ENCODE measurements around the gene CHST11. TPM values are rescaled to one million over a fixed set of nuclear protein-coding genes. Genes with fewer than 3 reads are reported as not detected.

CHST11 gene
- total and polyA plus RNA-seq, 10 of the 15 experiments (the other 5 are each of a cell fraction or from before 2014, with no cell fraction given) = 1.9 to 38.1 (median 17.2) TPM

- BruUV-seq (replicated peaks) = no TSS peak
- ChIA-PET POLR2A (interaction anchor here (2.7 kb wide), 1 partner anchor 10 kb away, joined by 9 read pairs; no protein-coding TSS in a partner anchor), RAD21 (ENCODE audit: unreplicated experiment) (no interaction called here), CTCF (interaction anchor here (1.4 to 2.2 kb wide), 3 partner anchors 9 to 10 kb away, joined by 3 to 6 read pairs (median 3); no protein-coding TSS in a partner anchor), SMC1A (ENCODE audit: uncharacterized antibody, unreplicated experiment) (interaction anchor here (0.6 to 1.8 kb wide), 4 partner anchors 10 to 157 kb away, joined by 3 to 4 read pairs (median 3); no protein-coding TSS in a partner anchor)
- Histone ChIP-seq H3K4me2 (ENCODE audit: control insufficient read depth, insufficient read depth) (no peak overlapping the region), H2AFZ (ENCODE audit: control insufficient read depth, low read depth, low read length) (no peak overlapping the region), H4K20me1 (ENCODE audit: control insufficient read depth, insufficient read depth) (no peaks in the 10 kb centered on the region), H3K4me1 (ENCODE audit: control insufficient read depth, insufficient read depth, low read length) (peaks cover 25% of the 10 kb centered on the region), H3K9me3 (replicated peaks; ENCODE audit: control insufficient read depth, insufficient read depth, low read length) (peaks cover 5% of the 10 kb centered on the region; the same call in 2 of the 3 replicates), H3K36me3 (ENCODE audit: control insufficient read depth in 2 of 2, insufficient read depth in 2 of 2, low read length in 1 of 2) (no peaks in the 10 kb centered on the region; a peak in 2 of 4 replicates), H3K27ac (ENCODE audit: control insufficient read depth, insufficient read depth) (no peak overlapping the region), H3K79me2 (ENCODE audit: control insufficient read depth, insufficient read depth, low read length) (peaks cover 44% of the 10 kb centered on the region), H3K4me3 (no peak overlapping the region), H3K9ac (ENCODE audit: control insufficient read depth, insufficient read depth, low read length) (no peak overlapping the region), H3K27me3 (replicated peaks in 1 of 2; ENCODE audit: control insufficient read depth in 2 of 2, insufficient read depth in 2 of 2, low read length in 1 of 2) (no peaks in the 10 kb centered on the region)
- intact Hi-C loops (cut with micrococcal nuclease; ENCODE audit: unreplicated experiment) (no loop called here), in situ Hi-C loops (cut with MboI) (no loop called here)
- WGBS (ENCODE audit: insufficient coverage, insufficient replicate concordance, low lambda C conversion rate, missing lambda C conversion rate) = 97% methylated on average over 2 of the region's 2 CpGs
- no peak for DNase-seq (ENCODE audit: low read depth, low spot score)
- ATAC-seq = no peak
- no peak for FAIRE-seq
- TF ChIP-seq PAX8 (IDR thresholded peaks at IDR 0.05) = no peak
Observed at GRCh38 chr12:104510145-104510872, 53.6 kb downstream of the CHST11 start.

GRCh38 chr12:104510873-104511440 is 54.2 kb downstream of the CHST11 start:
- in situ Hi-C loops (cut with MboI) (no loop called here), intact Hi-C loops (cut with micrococcal nuclease; ENCODE audit: unreplicated experiment) (no loop called here)
- FAIRE-seq (no peak), DNase-seq (ENCODE audit: low read depth, low spot score) (no peak), ATAC-seq (no peak)
- WGBS (ENCODE audit: insufficient coverage, insufficient replicate concordance, low lambda C conversion rate, missing lambda C conversion rate) = 79% methylated on average over 2 of the region's 2 CpGs
- Histone ChIP-seq H3K9ac (ENCODE audit: control insufficient read depth, insufficient read depth, low read length) (no peak overlapping the region), H3K36me3 (ENCODE audit: control insufficient read depth in 2 of 2, insufficient read depth in 2 of 2, low read length in 1 of 2) (no peaks in the 10 kb centered on the region; a peak in 2 of 4 replicates), H3K4me1 (ENCODE audit: control insufficient read depth, insufficient read depth, low read length) (peaks cover 20% of the 10 kb centered on the region), H3K4me3 (no peak overlapping the region), H3K9me3 (replicated peaks; ENCODE audit: control insufficient read depth, insufficient read depth, low read length) (peaks cover 5% of the 10 kb centered on the region; the same call in 2 of the 3 replicates), H3K27me3 (replicated peaks in 1 of 2; ENCODE audit: control insufficient read depth in 2 of 2, insufficient read depth in 2 of 2, low read length in 1 of 2) (no peaks in the 10 kb centered on the region), H4K20me1 (ENCODE audit: control insufficient read depth, insufficient read depth) (no peaks in the 10 kb centered on the region), H3K27ac (ENCODE audit: control insufficient read depth, insufficient read depth) (no peak overlapping the region), H2AFZ (ENCODE audit: control insufficient read depth, low read depth, low read length) (no peak overlapping the region), H3K4me2 (ENCODE audit: control insufficient read depth, insufficient read depth) (no peak overlapping the region), H3K79me2 (ENCODE audit: control insufficient read depth, insufficient read depth, low read length) (peaks cover 40% of the 10 kb centered on the region)
- ChIA-PET CTCF (interaction anchor here (1.8 to 2.2 kb wide), 2 partner anchors 10 to 11 kb away, joined by 3 to 6 read pairs; no protein-coding TSS in a partner anchor), RAD21 (ENCODE audit: unreplicated experiment) (no interaction called here), POLR2A (no interaction called here), SMC1A (ENCODE audit: uncharacterized antibody, unreplicated experiment) (interaction anchor here (1.0 to 1.8 kb wide), 3 partner anchors 9 to 16 kb away, joined by 3 to 4 read pairs (median 3); no protein-coding TSS in a partner anchor)
- no peak for TF ChIP-seq TCF3 (IDR thresholded peaks at IDR 0.05; ENCODE audit: borderline replicate concordance, insufficient read depth, low read depth, low read length)
- BruUV-seq (replicated peaks) = no TSS peak
